Measurements from ENCODE around the gene NRG3. TPM values are rescaled to one million over a fixed set of nuclear protein-coding genes. Genes with fewer than 3 reads are reported as not detected.
"Not testable (repeated sequence)": the region's sequence is repeated elsewhere in the genome, so short reads cannot be mapped to it uniquely, and the experiment has no call there.

The NRG3 gene
- total RNA-seq, 1 experiment from 2014 or later = 0.66 TPM

GRCh38 chr10:82661701-82662100, 786.7 kb downstream of the NRG3 start:
- TF ChIP-seq CTCF (IDR thresholded peaks at IDR 0.05; ENCODE audit: insufficient read depth in 1 of 2, low read depth in 1 of 2, low read length in 1 of 2, severe bottlenecking in 1 of 2, unreplicated experiment in 1 of 2) = no peak

GRCh38 chr10:82668221-82668895, 793.4 kb downstream of the NRG3 start:
- Mint-ChIP-seq H3K4me3 (ENCODE audit: unreplicated experiment) (no peak overlapping the region), H3K27ac (ENCODE audit: unreplicated experiment) (no peak overlapping the region), H3K4me1 (ENCODE audit: low read depth, unreplicated experiment) (no peaks in the 10 kb centered on the region), H3K9me3 (ENCODE audit: unreplicated experiment) (peaks cover 9% of the 10 kb centered on the region), H3K27me3 (ENCODE audit: insufficient read depth, unreplicated experiment) (no peaks in the 10 kb centered on the region), H3K36me3 (ENCODE audit: insufficient read depth, unreplicated experiment) (no peaks in the 10 kb centered on the region)
- BruUV-seq (replicated peaks) = no TSS peak
- DNase-seq = no peak
- Histone ChIP-seq H3K9me3 (no peaks in the 10 kb centered on the region), H3K4me3 (ENCODE audit: low read depth, low read length) (no peak overlapping the region), H3K36me3 (ENCODE audit: control insufficient read depth, insufficient read depth, low read length) (no peaks in the 10 kb centered on the region), H3K4me1 (no peaks in the 10 kb centered on the region), H3K27me3 (replicated peaks; ENCODE audit: control insufficient read depth, insufficient read depth, low read length) (no peaks in the 10 kb centered on the region)
- ChIA-PET CTCF (no interaction called here), POLR2A (no interaction called here)
- no peak for TF ChIP-seq CTCF (IDR thresholded peaks at IDR 0.05; ENCODE audit: insufficient read depth in 1 of 2, low read depth in 1 of 2, low read length in 1 of 2, severe bottlenecking in 1 of 2, unreplicated experiment in 1 of 2)
- intact Hi-C loops (cut with micrococcal nuclease; ENCODE audit: unreplicated experiment) = no loop called here

More at GRCh38 chr10:82661701-82662100, 786.7 kb downstream of the NRG3 start:
- Mint-ChIP-seq H3K4me3 (ENCODE audit: unreplicated experiment) (no peak overlapping the region), H3K27me3 (ENCODE audit: insufficient read depth, unreplicated experiment) (no peaks in the 10 kb centered on the region), H3K4me1 (ENCODE audit: low read depth, unreplicated experiment) (no peaks in the 10 kb centered on the region), H3K27ac (ENCODE audit: unreplicated experiment) (no peak overlapping the region), H3K36me3 (ENCODE audit: insufficient read depth, unreplicated experiment) (no peaks in the 10 kb centered on the region), H3K9me3 (ENCODE audit: unreplicated experiment) (no peaks in the 10 kb centered on the region)
- no peak overlapping the region for H3K4me3 ChIP-seq (ENCODE audit: low read depth, low read length)
- no peaks in the 10 kb centered on the region; the same call in 1 of the 2 replicates for H3K27me3 ChIP-seq (replicated peaks; ENCODE audit: control insufficient read depth, insufficient read depth, low read length)
- no peak for DNase-seq
- no TSS peak for BruUV-seq (replicated peaks)
- no peaks in the 10 kb centered on the region for H3K9me3 ChIP-seq
- ChIA-PET CTCF (no interaction called here), POLR2A (no interaction called here)
- intact Hi-C loops (cut with micrococcal nuclease; ENCODE audit: unreplicated experiment) = no loop called here
- no peaks in the 10 kb centered on the region for H3K36me3 ChIP-seq (ENCODE audit: control insufficient read depth, insufficient read depth, low read length)
- H3K4me1 ChIP-seq = no peaks in the 10 kb centered on the region

- Histone ChIP-seq H3K27me3 (replicated peaks; ENCODE audit: control insufficient read depth, insufficient read depth, low read length) (no peaks in the 10 kb centered on the region), H3K36me3 (ENCODE audit: control insufficient read depth, insufficient read depth, low read length) (no peaks in the 10 kb centered on the region), H3K9me3 (peaks cover 3% of the 10 kb centered on the region; the same call in 1 of the 2 replicates), H3K4me1 (no peaks in the 10 kb centered on the region), H3K4me3 (ENCODE audit: low read depth, low read length) (no peak overlapping the region)
- Mint-ChIP-seq H3K27ac (ENCODE audit: unreplicated experiment) (no peak overlapping the region), H3K4me1 (ENCODE audit: low read depth, unreplicated experiment) (no peaks in the 10 kb centered on the region), H3K9me3 (ENCODE audit: unreplicated experiment) (peaks cover 26% of the 10 kb centered on the region), H3K27me3 (ENCODE audit: insufficient read depth, unreplicated experiment) (no peaks in the 10 kb centered on the region), H3K36me3 (ENCODE audit: insufficient read depth, unreplicated experiment) (no peaks in the 10 kb centered on the region), H3K4me3 (ENCODE audit: unreplicated experiment) (no peak overlapping the region)
- POLR2A ChIA-PET = no interaction called here
- DNase-seq = no peak
- intact Hi-C loops (cut with micrococcal nuclease; ENCODE audit: unreplicated experiment) = no loop called here
- no peak for TF ChIP-seq CTCF (IDR thresholded peaks at IDR 0.05; ENCODE audit: insufficient read depth in 1 of 2, low read depth in 1 of 2, low read length in 1 of 2, severe bottlenecking in 1 of 2, unreplicated experiment in 1 of 2)
- BruUV-seq (replicated peaks) = no TSS peak
- CTCF ChIA-PET = no interaction called here
Observed at GRCh38 chr10:82674036-82674435, 799.0 kb downstream of the NRG3 start.

- H3K4me3 ChIP-seq (ENCODE audit: low read depth, low read length); H3K36me3 ChIP-seq (ENCODE audit: control insufficient read depth, insufficient read depth, low read length); H3K36me3 Mint-ChIP-seq (ENCODE audit: insufficient read depth, unreplicated experiment); H3K27me3 Mint-ChIP-seq (ENCODE audit: insufficient read depth, unreplicated experiment); CTCF ChIA-PET; intact Hi-C loops (cut with micrococcal nuclease; ENCODE audit: unreplicated experiment); H3K4me1 Mint-ChIP-seq (ENCODE audit: low read depth, unreplicated experiment); H3K4me3 Mint-ChIP-seq (ENCODE audit: unreplicated experiment); POLR2A ChIA-PET; BruUV-seq (replicated peaks); H3K27me3 ChIP-seq (replicated peaks; ENCODE audit: control insufficient read depth, insufficient read depth, low read length); DNase-seq; H3K9me3 ChIP-seq; H3K4me1 ChIP-seq; H3K27ac Mint-ChIP-seq (ENCODE audit: unreplicated experiment): not testable (repeated sequence)
- peaks cover 28% of the 10 kb centered on the region for H3K9me3 Mint-ChIP-seq (ENCODE audit: unreplicated experiment)
Observed at GRCh38 chr10:82677932-82678331, 802.9 kb downstream of the NRG3 start.

GRCh38 chr10:82678451-82678850, 803.5 kb downstream of the NRG3 start:
- H3K36me3 ChIP-seq (ENCODE audit: control insufficient read depth, insufficient read depth, low read length) = not testable (repeated sequence)

More at GRCh38 chr10:82678451-82678850, 803.5 kb downstream of the NRG3 start:
- DNase-seq; CTCF ChIA-PET; H3K27ac Mint-ChIP-seq (ENCODE audit: unreplicated experiment); H3K27me3 Mint-ChIP-seq (ENCODE audit: insufficient read depth, unreplicated experiment); intact Hi-C loops (cut with micrococcal nuclease; ENCODE audit: unreplicated experiment); H3K9me3 ChIP-seq; H3K36me3 Mint-ChIP-seq (ENCODE audit: insufficient read depth, unreplicated experiment); H3K4me1 ChIP-seq; H3K27me3 ChIP-seq (replicated peaks; ENCODE audit: control insufficient read depth, insufficient read depth, low read length); H3K4me3 Mint-ChIP-seq (ENCODE audit: unreplicated experiment); H3K4me3 ChIP-seq (ENCODE audit: low read depth, low read length); H3K4me1 Mint-ChIP-seq (ENCODE audit: low read depth, unreplicated experiment); BruUV-seq (replicated peaks); POLR2A ChIA-PET: not testable (repeated sequence)
- H3K9me3 Mint-ChIP-seq (ENCODE audit: unreplicated experiment) = peaks cover 33% of the 10 kb centered on the region

All from Caco-2 (cell line).